ENCODE results near the gene ERLEC1. TPM values are rescaled to one million over a fixed set of nuclear protein-coding genes. Genes with fewer than 3 reads are reported as not detected.
"Not testable (repeated sequence)": the region's sequence is repeated elsewhere in the genome, so short reads cannot be mapped to it uniquely, and the experiment has no call there.

The ERLEC1 gene
- total RNA-seq, 1 donor from 2014 or later = 84.5 TPM

DNA sequence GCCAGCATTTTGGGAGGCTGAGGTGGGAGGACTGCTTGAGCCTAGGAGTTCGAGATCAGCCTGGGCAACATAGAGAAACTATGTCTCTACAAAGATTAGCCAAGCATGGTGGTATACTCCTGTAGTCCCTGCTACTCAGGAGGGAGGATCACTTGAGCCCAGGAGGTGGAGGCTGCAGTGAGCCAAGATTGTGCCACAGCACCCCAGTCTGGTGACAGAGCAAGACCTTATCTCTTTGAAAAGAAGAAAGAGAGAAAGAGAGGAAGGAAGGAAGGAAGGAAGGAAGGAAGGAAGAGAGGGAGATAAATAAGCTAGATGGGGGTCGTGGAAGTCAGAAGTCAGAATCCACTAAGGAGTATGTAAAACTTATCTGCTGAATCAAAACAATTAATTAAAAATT lies 56.8 kb downstream of the ERLEC1 start:
- Histone ChIP-seq H3K27ac (no peak overlapping the region), H3K36me3 (no peaks in the 10 kb centered on the region), H3K27me3 (no peaks in the 10 kb centered on the region), H3K4me3 (no peak overlapping the region), H3K9me3 (no peaks in the 10 kb centered on the region), H3K4me1 (no peaks in the 10 kb centered on the region)
- no peak for TF ChIP-seq CTCF (IDR thresholded peaks at IDR 0.05)
- TF ChIP-seq POLR2A (IDR thresholded peaks at IDR 0.05) = no peak
- no peak for TF ChIP-seq POLR2AphosphoS5 (IDR thresholded peaks at IDR 0.05; ENCODE audit: insufficient read depth in 1 of 2, low read depth in 1 of 2)
- intact Hi-C loops (cut with DNase I) = no loop called here
- no peak for DNase-seq (ENCODE audit: extremely low spot score in 2 of 2)

GRCh38 chr2:53848062-53848461 lies 61.2 kb downstream of the ERLEC1 start:
- H3K9me3 ChIP-seq = no peaks in the 10 kb centered on the region
- no peak for DNase-seq (ENCODE audit: extremely low spot score in 2 of 2)
- H3K27me3 ChIP-seq = no peaks in the 10 kb centered on the region
- no peak overlapping the region for H3K4me3 ChIP-seq
- no peak overlapping the region for H3K27ac ChIP-seq
- no peaks in the 10 kb centered on the region for H3K36me3 ChIP-seq
- intact Hi-C loops (cut with DNase I) = no loop called here
- TF ChIP-seq CTCF (IDR thresholded peaks at IDR 0.05) (no peak), POLR2A (IDR thresholded peaks at IDR 0.05) (no peak), POLR2AphosphoS5 (IDR thresholded peaks at IDR 0.05; ENCODE audit: insufficient read depth in 1 of 2, low read depth in 1 of 2) (no peak)
- no peaks in the 10 kb centered on the region for H3K4me1 ChIP-seq

- H3K36me3 ChIP-seq; H3K27me3 ChIP-seq; H3K4me3 ChIP-seq; intact Hi-C loops (cut with DNase I); H3K9me3 ChIP-seq; H3K27ac ChIP-seq; H3K4me1 ChIP-seq; DNase-seq (ENCODE audit: extremely low spot score in 2 of 2): not testable (repeated sequence)
Observed at GRCh38 chr2:53851052-53851757, 64.4 kb downstream of the ERLEC1 start.

GRCh38 chr2:53852532-53852931 lies 65.7 kb downstream of the ERLEC1 start:
- Histone ChIP-seq H3K36me3 (peaks cover 0 to 8% of the 10 kb centered on the region in 2 donors), H3K4me3 (no peak overlapping the region), H3K27me3 (no peaks in the 10 kb centered on the region), H3K27ac (no peak overlapping the region), H3K9me3 (no peaks in the 10 kb centered on the region), H3K4me1 (no peaks in the 10 kb centered on the region)
- intact Hi-C loops (cut with DNase I) = no loop called here
- DNase-seq (ENCODE audit: extremely low spot score in 2 of 2) = no peak
- TF ChIP-seq CTCF (IDR thresholded peaks at IDR 0.05) = no peak
- no peak for TF ChIP-seq POLR2AphosphoS5 (IDR thresholded peaks at IDR 0.05; ENCODE audit: insufficient read depth in 1 of 2, low read depth in 1 of 2)
- no peak for TF ChIP-seq POLR2A (IDR thresholded peaks at IDR 0.05)

- no peaks in the 10 kb centered on the region for H3K27me3 ChIP-seq
- TF ChIP-seq CTCF (IDR thresholded peaks at IDR 0.05) (no peak), POLR2A (IDR thresholded peaks at IDR 0.05) (no peak), POLR2AphosphoS5 (IDR thresholded peaks at IDR 0.05; ENCODE audit: insufficient read depth in 1 of 2, low read depth in 1 of 2) (no peak)
- intact Hi-C loops (cut with DNase I) = no loop called here
- no peak overlapping the region for H3K4me3 ChIP-seq
- DNase-seq (ENCODE audit: extremely low spot score in 2 of 2) = no peak
- peaks cover 7% of the 10 kb centered on the region for H3K4me1 ChIP-seq
- H3K36me3 ChIP-seq = peaks cover 0 to 8% of the 10 kb centered on the region in 2 donors
- no peak overlapping the region for H3K27ac ChIP-seq
- H3K9me3 ChIP-seq = no peaks in the 10 kb centered on the region
Observed at GRCh38 chr2:53854678-53855077, 67.8 kb downstream of the ERLEC1 start.

Data from vagina (tissue), 2 donors.